Neural cell (in vitro differentiated cells): ENCODE data around the gene ADAMTS18. TPM values are rescaled to one million over a fixed set of nuclear protein-coding genes. Genes with fewer than 3 reads are reported as not detected.

Source experiments
- H2AFZ ChIP-seq: fragments of 200-600, 300-800 bp; sonication (generic), shearing (Covaris generic); 2 replicates; pipeline ENCODE4 v1.6.0; 2014; ENCODE audit warnings: low read depth, mild to moderate bottlenecking, antibody characterized with exemption, low read length, moderate library complexity
- H3F3A ChIP-seq: fragments of 200-600 bp; shearing (Covaris generic); 2 replicates; pipeline ENCODE4 v1.6.1; 2016; ENCODE audit warnings: mild to moderate bottlenecking, moderate library complexity, mixed read lengths, antibody characterized with exemption, low read length; ENCODE audit not compliant: insufficient read depth, poor library complexity, severe bottlenecking
- H3K27ac ChIP-seq: fragments of 200-600, 300-800 bp; sonication (generic), shearing (Covaris generic); 2 replicates; pipeline ENCODE4 v1.5.1; 2014; ENCODE audit warnings: mild to moderate bottlenecking, low read length, moderate library complexity
- H3K27me3 ChIP-seq: fragments of 300-800, 200-600 bp; sonication (generic), shearing (Covaris generic); 2 replicates; pipeline ENCODE4 v1.6.0; 2014; ENCODE audit warnings: mild to moderate bottlenecking, low read depth, low read length, moderate library complexity; ENCODE audit not compliant: insufficient read depth
- H3K36me3 ChIP-seq: fragments of 300-800, 200-600 bp; sonication (generic), shearing (Covaris generic); 2 replicates; pipeline ENCODE4 v1.5.1; 2014; ENCODE audit warnings: mild to moderate bottlenecking, antibody characterized with exemption, low read length, moderate library complexity; ENCODE audit not compliant: insufficient read depth
- H3K4me2 ChIP-seq: fragments of 300-800, 200-600 bp; sonication (generic), shearing (Covaris generic); 2 replicates; pipeline ENCODE4 v1.6.0; 2014; ENCODE audit warnings: mild to moderate bottlenecking, low read length
- H3K4me3 ChIP-seq: fragments of 300-800, 200-600 bp; sonication (generic), shearing (Covaris generic); 2 replicates; pipeline ENCODE4 v1.5.1; 2014; ENCODE audit warnings: mild to moderate bottlenecking, low read length, moderate library complexity
- H3K79me2 ChIP-seq: fragments of 200-600 bp; shearing (Covaris generic); replicated peaks from 2 replicates; pipeline ENCODE4 v1.6.0; 2014; ENCODE audit warnings: mild to moderate bottlenecking, low read length, moderate library complexity; ENCODE audit not compliant: insufficient read depth
- H3K9ac ChIP-seq: fragments of 300-800, 200-600 bp; sonication (generic), shearing (Covaris generic); 2 replicates; pipeline ENCODE4 v1.6.1; 2016; ENCODE audit warnings: mild to moderate bottlenecking, low read length, mixed read lengths
- H3K9me2 ChIP-seq: fragments of 200-600 bp; shearing (Covaris generic); 2 replicates; pipeline ENCODE4 v1.6.1; 2016; ENCODE audit warnings: mild to moderate bottlenecking, low read length, mixed read lengths; ENCODE audit not compliant: insufficient read depth
- H3K9me3 ChIP-seq: fragments of 200-600, 300-800 bp; sonication (generic), shearing (Covaris generic); 2 replicates; pipeline ENCODE4 v1.6.1; 2016; ENCODE audit warnings: mild to moderate bottlenecking, mixed run types, low read length, moderate library complexity, mixed read lengths
- H4K20me1 ChIP-seq: fragments of 200-600 bp; shearing (Covaris generic); 2 replicates; pipeline ENCODE4 v1.6.1; 2016; ENCODE audit warnings: mild to moderate bottlenecking, mixed run types; ENCODE audit not compliant: insufficient read depth
- EP300 ChIP-seq: fragments of 450-650 bp; conservative IDR thresholded peaks from 2 replicates; pipeline ENCODE4 v1.6.1; 2014; ENCODE audit warnings: antibody characterized with exemption, mild to moderate bottlenecking, moderate library complexity; ENCODE audit not compliant: poor library complexity, severe bottlenecking
- EZH2 ChIP-seq: fragments of 200-600, 300-800 bp; shearing (Covaris generic), sonication (generic); IDR thresholded peaks from 2 replicates; pipeline ENCODE4 v1.6.1; 2014; ENCODE audit warnings: antibody characterized with exemption, low read length, borderline replicate concordance, mild to moderate bottlenecking; ENCODE audit not compliant: insufficient read depth, poor library complexity, severe bottlenecking
- MXI1 ChIP-seq: fragments of 450-650 bp; conservative IDR thresholded peaks from 2 replicates; pipeline ENCODE4 v1.6.1; 2014; ENCODE audit warnings: antibody characterized with exemption, mild to moderate bottlenecking; ENCODE audit not compliant: poor library complexity, severe bottlenecking
- POLR2AphosphoS5 ChIP-seq: IDR thresholded peaks from 2 replicates; pipeline ENCODE4 v1.6.1; 2012
- RAD21 ChIP-seq: fragments of 450-650 bp; conservative IDR thresholded peaks from 2 replicates; pipeline ENCODE4 v1.6.1; 2014; ENCODE audit warnings: antibody characterized with exemption, mild to moderate bottlenecking, moderate library complexity
- REST ChIP-seq: IDR thresholded peaks from 2 replicates; pipeline ENCODE4 v1.6.1; 2012; ENCODE audit warnings: borderline replicate concordance
- SMC3 ChIP-seq: fragments of 450-650 bp; conservative IDR thresholded peaks from 2 replicates; pipeline ENCODE4 v1.6.1; 2014; ENCODE audit warnings: antibody characterized with exemption, mild to moderate bottlenecking, moderate library complexity; ENCODE audit not compliant: poor library complexity
- TAF1 ChIP-seq: IDR thresholded peaks from 2 replicates; pipeline ENCODE4 v1.6.1; 2012; ENCODE audit warnings: low read depth
- polyA plus RNA-seq: library from polyadenylated mRNA; depleted of rRNA; stranded (reverse); fragments of >200 nt; gene quantifications from 2 replicates; pipeline ENCODE4 v1.2.3, GENCODE V29; 2014
- TF ChIP-seq, protein P1 (sequence below): fragments of 450-650 bp; IDR thresholded peaks from 2 replicates; pipeline ENCODE4 v1.5.1; 2014; ENCODE audit warnings: antibody characterized with exemption, mild to moderate bottlenecking, moderate library complexity; ENCODE audit not compliant: poor library complexity, severe bottlenecking

Gene ADAMTS18
- polyA plus RNA-seq, 1 donor from 2014 or later, result 1.3 TPM

DNA sequence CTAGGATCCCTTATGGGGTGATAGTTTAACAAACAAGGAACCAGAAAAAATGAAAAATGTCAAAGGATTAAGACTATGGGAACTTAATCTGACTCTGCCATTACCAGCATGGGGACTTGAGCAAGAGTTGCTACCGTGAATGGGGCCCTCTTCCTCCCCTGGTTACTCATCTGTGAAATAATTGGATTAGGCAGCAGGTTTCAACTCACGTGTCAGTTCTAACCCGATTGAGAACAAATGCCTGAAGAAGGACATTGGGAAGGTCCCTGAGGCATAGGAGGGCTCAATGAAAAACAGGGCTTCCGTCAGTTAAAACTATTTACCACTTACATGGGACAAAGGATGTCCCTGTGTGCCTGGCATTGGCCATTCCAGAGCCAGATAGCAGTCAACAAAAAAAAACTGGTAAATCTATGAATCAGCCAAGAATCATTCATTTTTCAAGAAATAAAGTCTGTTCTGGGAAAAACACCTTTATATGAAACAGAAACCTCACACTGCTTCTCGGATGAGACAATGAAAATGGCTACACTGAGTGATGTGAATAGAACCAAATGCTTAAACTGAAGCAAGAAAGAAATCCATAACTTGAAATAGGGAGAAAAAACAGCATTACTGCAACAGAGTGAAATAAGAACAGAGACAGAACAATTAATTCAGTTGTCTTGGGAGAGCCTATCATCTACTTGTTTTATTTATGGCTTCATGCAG, 104.3 kb downstream of the ADAMTS18 start:
- H2AFZ ChIP-seq, result no peak overlapping the region

DNA sequence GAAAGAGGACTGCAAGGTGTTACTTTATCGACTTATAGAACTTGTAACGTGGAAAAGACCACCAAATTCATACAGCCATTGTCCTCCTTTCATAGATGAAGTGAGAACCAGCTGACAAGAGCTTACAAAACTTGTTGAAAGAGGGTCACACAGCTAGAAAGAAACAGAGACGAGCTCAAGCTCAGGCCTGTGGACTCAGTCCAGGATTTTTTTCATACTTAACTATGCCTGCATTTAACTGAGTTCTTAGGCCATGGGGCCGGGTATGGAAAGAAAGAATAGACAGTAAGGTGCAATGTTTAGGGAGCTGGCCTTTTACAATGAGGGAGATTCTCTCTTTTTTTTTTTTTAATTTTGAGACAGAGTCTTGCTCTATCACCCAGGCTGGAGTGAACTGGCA, 106.1 kb downstream of the ADAMTS18 start:
- no peak overlapping the region for H3K9ac ChIP-seq

More for the DNA sequence above, 104.3 kb downstream of the ADAMTS18 start:
- H3K9me3 ChIP-seq, result no peaks in the 10 kb centered on the region
- no peak overlapping the region for H3K27ac ChIP-seq
- H3K4me2 ChIP-seq, result no peak overlapping the region
- H3K79me2 ChIP-seq, result no peaks in the 10 kb centered on the region
- no peak overlapping the region for H3K9ac ChIP-seq
- H3K4me3 ChIP-seq, result no peak overlapping the region
- no peaks in the 10 kb centered on the region for H3K36me3 ChIP-seq
- TF ChIP-seq MXI1 (no peak), TAF1 (no peak), RAD21 (no peak), EP300 (no peak), EZH2 (no peak), SMC3 (no peak), POLR2AphosphoS5 (no peak)
- TF ChIP-seq, protein P1, sequence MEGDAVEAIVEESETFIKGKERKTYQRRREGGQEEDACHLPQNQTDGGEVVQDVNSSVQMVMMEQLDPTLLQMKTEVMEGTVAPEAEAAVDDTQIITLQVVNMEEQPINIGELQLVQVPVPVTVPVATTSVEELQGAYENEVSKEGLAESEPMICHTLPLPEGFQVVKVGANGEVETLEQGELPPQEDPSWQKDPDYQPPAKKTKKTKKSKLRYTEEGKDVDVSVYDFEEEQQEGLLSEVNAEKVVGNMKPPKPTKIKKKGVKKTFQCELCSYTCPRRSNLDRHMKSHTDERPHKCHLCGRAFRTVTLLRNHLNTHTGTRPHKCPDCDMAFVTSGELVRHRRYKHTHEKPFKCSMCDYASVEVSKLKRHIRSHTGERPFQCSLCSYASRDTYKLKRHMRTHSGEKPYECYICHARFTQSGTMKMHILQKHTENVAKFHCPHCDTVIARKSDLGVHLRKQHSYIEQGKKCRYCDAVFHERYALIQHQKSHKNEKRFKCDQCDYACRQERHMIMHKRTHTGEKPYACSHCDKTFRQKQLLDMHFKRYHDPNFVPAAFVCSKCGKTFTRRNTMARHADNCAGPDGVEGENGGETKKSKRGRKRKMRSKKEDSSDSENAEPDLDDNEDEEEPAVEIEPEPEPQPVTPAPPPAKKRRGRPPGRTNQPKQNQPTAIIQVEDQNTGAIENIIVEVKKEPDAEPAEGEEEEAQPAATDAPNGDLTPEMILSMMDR, result no peak
- no peaks in the 10 kb centered on the region for H3K27me3 ChIP-seq
- H4K20me1 ChIP-seq, result no peaks in the 10 kb centered on the region
- no peaks in the 10 kb centered on the region for H3F3A ChIP-seq
- H3K9me2 ChIP-seq, result no peaks in the 10 kb centered on the region

More for the DNA sequence above, 106.1 kb downstream of the ADAMTS18 start:
- H3K9me3 ChIP-seq, result no peaks in the 10 kb centered on the region
- no peaks in the 10 kb centered on the region for H3K79me2 ChIP-seq
- no peak overlapping the region for H3K4me3 ChIP-seq
- TF ChIP-seq REST (no peak), SMC3 (no peak), MXI1 (no peak), EP300 (no peak), RAD21 (no peak), EZH2 (no peak), POLR2AphosphoS5 (no peak), TAF1 (no peak)
- TF ChIP-seq, protein P1, result no peak
- no peak overlapping the region for H2AFZ ChIP-seq
- no peaks in the 10 kb centered on the region for H3K9me2 ChIP-seq
- no peak overlapping the region for H3K4me2 ChIP-seq
- H4K20me1 ChIP-seq, result no peaks in the 10 kb centered on the region
- no peaks in the 10 kb centered on the region for H3K27me3 ChIP-seq
- H3K36me3 ChIP-seq, result no peaks in the 10 kb centered on the region
- no peaks in the 10 kb centered on the region for H3F3A ChIP-seq
- H3K27ac ChIP-seq, result no peak overlapping the region
